ENCODE measurements around the gene COL4A2.

Gene COL4A2

GRCh38 chr13:110421061-110421460, 114.0 kb downstream of the COL4A2 start:
- TF ChIP-seq CTCF (IDR thresholded peaks at IDR 0.05; ENCODE audit: low read depth, low read length, missing control alignments), result no peak
- no peak for DNase-seq (ENCODE audit: low read depth)
- H3K4me3 ChIP-seq (ENCODE audit: low read depth, low read length), result no peak overlapping the region

- no peak for DNase-seq (ENCODE audit: low read depth)
- TF ChIP-seq CTCF (IDR thresholded peaks at IDR 0.05; ENCODE audit: low read depth, low read length, missing control alignments), result no peak
- no peak overlapping the region for H3K4me3 ChIP-seq (ENCODE audit: low read depth, low read length)
Measured at GRCh38 chr13:110421696-110422385, 114.8 kb downstream of the COL4A2 start.

- H3K4me3 ChIP-seq (ENCODE audit: low read depth, low read length), result no peak overlapping the region
- DNase-seq (ENCODE audit: low read depth), result no peak
- no peak for TF ChIP-seq CTCF (IDR thresholded peaks at IDR 0.05; ENCODE audit: low read depth, low read length, missing control alignments)
Measured at GRCh38 chr13:110422913-110423688, 116.0 kb downstream of the COL4A2 start.

GRCh38 chr13:110423689-110424302, 116.7 kb downstream of the COL4A2 start:
- TF ChIP-seq CTCF (IDR thresholded peaks at IDR 0.05; ENCODE audit: low read depth, low read length, missing control alignments), result no peak
- no peak for DNase-seq (ENCODE audit: low read depth)
- H3K4me3 ChIP-seq (ENCODE audit: low read depth, low read length), result no peak overlapping the region

GRCh38 chr13:110424569-110425443, 117.7 kb downstream of the COL4A2 start:
- no peak for DNase-seq (ENCODE audit: low read depth)
- TF ChIP-seq CTCF (IDR thresholded peaks at IDR 0.05; ENCODE audit: low read depth, low read length, missing control alignments), result no peak
- H3K4me3 ChIP-seq (ENCODE audit: low read depth, low read length), result no peak overlapping the region

GRCh38 chr13:110425444-110425780, 118.3 kb downstream of the COL4A2 start:
- H3K4me3 ChIP-seq (ENCODE audit: low read depth, low read length), result no peak overlapping the region
- DNase-seq (ENCODE audit: low read depth), result no peak
- TF ChIP-seq CTCF (IDR thresholded peaks at IDR 0.05; ENCODE audit: low read depth, low read length, missing control alignments), result no peak
